HG03039 (cell line): ENCODE data around the gene HTR3E.
"Not testable (repeated sequence)": the region's sequence is repeated elsewhere in the genome, so short reads cannot be mapped to it uniquely, and the experiment has no call there.

ENCODE experiments used
- ATAC-seq: cut with Tn5 transposase; IDR thresholded peaks from one replicate; pipeline ENCODE4 v1.9.1; 2021; ENCODE audit warnings: mild to moderate bottlenecking, moderate library complexity; ENCODE audit not compliant: unreplicated experiment

The HTR3E gene

DNA sequence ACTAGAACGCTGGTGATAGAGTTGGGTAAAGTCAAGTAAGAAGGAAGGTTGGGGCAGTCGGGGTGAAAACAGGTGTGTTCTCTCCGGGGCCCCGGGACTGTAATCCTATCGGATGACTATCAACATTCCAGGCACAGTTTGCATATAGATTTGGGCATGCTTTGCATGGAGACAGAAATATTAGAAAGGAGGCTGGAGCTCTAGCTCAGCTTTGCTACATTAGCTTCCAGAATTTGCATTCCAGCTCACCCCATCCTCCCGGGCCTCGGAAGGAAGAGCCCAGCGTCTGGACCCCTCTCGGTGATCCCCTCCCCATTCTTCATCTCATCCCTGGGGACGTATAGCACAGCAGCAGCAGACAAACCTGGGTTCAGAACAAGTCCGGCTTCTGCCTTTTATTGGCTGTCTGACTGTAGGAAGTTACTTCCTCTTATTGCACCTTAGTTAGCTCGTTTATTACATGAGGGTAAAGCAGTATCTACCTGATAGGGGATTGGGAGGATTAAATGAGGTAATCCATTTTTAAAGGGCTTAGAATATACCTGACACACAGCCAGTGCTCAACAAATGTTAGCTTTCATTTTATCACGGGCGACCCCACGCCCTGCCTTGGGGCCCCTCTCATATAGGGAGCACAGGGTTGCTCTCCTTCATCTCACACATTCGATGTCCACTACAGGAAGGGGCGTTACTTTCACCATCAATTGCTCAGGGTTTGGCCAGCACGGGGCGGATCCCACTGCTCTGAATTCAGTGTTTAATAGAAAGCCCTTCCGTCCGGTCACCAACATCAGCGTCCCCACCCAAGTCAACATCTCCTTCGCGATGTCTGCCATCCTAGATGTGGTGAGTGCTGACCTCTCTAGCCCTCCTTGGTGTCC is 3.2 kb downstream of the HTR3E start:
- no peak for ATAC-seq

DNA sequence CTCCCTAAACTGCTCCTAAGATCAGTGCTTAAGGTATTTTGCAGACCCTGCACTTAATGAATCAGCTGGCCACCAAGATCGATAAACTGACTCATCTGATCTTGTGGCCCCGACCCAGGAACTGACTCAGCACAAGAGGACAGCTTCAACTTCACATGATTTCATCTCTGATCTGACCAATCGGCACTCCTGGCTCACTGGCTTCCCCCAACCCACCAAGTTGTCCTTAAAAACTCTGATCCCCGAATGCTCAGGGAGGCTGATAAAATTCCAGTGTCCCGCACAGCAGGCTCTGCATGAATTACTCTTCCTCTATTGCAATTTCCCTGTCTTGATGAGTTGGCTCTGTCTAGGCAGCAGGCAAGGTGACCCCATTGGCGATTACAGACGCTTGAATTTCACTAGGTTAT is 13.5 kb downstream of the HTR3E start:
- no peak for ATAC-seq

DNA sequence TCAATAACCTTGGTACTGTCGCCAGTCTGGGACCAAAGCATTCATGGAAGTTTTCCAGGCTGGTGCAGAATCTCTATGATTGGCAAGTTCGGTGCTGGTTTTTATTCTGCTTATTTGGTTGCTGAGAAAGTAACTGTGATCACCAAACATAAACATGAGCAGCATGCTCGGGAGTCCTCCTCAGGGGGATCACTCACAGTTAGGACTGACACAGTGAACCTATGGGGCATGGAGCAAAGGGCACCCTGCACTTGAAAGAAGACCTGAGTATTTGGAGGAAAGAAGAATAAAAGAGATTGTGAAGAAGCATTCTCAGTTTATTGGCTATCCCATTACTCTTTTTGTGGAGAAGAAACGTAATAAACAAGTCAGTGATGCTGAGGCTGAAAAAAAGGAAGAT is 19.2 kb downstream of the HTR3E start:
- ATAC-seq = no peak

DNA sequence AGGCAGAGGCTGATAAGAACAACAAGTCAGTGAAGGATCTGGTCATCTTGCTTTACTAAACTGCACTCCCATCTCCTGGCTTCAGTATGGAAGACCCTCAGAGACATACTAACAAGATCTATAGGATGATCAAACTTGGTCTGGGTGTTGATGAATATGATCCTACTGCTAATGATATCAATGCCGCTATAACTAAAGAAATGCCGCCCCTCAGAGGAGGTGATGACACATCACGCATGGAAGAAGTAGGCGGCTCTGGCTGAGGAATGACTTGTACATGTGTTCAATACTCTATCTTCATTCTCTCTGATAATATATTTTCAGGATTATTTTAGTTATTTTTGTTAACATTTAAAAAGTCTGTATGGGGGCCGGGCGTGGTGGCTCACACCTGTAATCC is 20.8 kb downstream of the HTR3E start:
- no peak for ATAC-seq

DNA sequence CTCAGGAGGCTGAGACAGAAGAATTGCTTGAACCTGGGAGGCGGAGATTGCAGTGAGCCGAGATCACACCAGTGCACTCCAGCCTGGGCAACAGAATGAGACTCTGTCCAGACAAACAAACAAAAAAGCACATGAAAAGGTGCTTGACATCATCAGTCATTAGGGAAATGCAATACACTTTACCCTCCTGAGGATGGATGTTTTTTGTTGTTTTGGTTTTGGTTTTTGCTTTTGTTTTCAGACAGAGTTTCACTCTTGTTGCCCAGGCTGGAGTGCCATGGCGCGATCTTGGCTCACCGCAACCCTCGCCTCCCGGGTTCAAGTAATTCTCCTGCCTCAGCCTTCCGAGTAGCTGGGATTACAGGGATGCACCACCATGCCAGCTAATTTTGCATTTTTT is 24.2 kb downstream of the HTR3E start:
- ATAC-seq = not testable (repeated sequence)

DNA sequence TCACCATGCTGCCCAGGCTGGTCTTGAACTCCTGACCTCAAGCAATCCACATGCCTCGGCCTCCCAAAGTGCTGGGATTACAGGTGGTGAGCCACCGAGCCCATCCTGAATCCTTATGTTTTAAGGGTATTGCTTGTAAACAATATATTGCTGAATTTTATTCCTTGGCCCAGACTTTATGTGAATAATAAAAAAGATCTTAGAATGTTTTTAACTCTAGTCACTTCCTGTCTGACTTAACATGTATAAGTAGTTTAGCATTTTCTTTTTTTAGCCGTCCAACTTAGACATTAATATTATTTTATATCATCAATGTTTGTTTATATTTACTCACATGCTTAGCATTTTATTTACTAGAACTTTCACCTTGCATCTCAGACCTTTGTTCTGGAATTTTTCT is 29.1 kb downstream of the HTR3E start:
- no peak for ATAC-seq

DNA sequence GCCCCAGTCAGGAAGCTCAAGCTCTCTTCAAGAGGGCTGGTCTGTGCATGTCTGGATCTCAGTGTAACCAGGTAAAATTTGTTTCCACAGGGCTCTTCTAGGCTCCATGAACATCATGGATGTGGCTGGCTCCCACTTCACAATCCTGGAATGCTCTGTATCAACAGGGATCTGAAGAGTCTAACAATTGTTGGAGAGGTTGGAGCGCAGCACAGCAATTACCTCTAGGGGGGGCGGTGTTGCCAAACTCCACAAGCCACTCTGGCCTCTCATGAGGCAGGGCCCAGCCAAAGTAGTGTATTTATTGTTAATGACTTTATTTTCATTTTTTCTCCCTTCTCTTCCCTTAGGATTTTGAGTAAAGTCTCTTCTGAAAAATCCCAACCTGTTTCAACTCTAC is 32.1 kb downstream of the HTR3E start:
- ATAC-seq = no peak

DNA sequence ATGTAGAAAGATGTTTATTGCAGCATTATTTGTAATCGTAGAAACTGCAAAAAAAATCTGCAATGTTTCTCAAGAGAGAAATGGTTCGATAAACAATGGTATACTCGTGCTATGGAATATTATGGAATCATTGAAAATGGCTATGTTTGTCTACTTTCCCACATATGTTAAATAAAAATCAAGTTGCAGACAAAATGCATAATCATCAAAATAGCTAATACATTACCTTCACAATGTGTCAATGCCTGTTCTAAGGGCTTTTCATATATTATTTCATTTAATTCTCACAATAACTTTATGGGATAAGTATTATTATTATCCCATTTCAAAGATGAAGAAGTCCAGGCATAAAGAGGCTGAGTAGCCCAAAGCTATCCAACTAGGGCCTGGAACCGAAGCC is 36.1 kb downstream of the HTR3E start:
- no peak for ATAC-seq

DNA sequence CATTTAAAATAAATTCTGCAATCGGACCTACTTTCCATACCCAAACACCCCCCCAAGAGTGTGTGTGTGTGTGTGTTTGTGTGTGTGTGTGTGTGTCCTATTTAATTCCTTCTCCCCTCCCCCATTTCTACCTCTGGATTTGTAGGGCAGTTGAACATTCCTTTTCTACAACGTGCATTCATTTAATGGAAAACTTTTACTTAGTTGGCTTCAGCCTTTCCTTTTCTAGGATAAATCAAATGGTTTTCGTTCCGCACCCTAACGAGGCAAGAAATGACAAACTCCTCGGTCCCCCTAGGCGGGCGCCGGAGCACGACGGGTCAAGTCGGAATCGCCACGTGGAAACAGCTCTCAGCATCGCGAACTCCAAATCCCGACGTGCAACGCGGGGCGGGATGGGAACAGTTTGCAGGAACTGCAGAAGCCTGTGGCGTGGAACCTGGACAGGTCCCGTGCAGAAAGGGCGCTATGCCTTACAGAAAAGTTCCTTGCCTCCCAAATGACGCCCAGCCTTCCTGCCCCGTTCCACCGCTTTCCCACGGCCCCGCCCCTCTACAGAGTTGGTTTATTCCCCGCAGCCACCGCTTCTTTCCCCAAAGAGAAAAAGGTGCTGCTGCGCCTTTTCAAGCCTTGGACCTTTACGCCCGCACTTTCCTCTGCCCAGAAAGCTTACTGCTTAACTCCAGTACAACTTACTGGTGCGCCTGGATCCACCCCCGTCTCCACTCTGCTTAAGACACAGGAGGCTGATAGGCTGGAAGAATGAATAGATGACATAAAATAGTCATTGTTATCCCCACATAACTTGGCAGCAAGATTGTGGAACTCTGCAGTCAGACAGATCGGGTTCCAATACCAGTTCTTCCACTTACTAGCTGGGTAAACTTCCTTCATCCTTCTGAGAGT is 37.2 kb downstream of the HTR3E start:
- no peak for ATAC-seq

DNA sequence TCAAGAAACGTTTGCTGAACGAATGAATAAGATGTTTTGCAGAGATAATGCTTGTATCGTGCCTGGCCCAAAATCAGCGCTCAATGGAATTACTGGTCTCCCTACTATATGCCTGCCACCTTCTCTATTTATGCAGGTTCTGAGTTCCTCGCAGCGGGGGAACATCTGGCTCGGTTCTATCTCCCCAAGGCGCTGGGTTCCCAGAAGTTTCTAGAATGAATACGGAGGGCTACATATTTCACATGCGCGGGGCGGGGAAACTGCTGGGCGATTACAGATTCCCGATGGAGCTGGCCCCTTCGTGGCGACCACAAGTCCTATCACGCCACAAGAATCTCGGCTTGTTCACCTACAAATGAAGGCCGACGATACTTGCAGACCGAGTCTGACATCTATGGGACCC is 37.9 kb downstream of the HTR3E start:
- ATAC-seq = peak; percentile 4

DNA sequence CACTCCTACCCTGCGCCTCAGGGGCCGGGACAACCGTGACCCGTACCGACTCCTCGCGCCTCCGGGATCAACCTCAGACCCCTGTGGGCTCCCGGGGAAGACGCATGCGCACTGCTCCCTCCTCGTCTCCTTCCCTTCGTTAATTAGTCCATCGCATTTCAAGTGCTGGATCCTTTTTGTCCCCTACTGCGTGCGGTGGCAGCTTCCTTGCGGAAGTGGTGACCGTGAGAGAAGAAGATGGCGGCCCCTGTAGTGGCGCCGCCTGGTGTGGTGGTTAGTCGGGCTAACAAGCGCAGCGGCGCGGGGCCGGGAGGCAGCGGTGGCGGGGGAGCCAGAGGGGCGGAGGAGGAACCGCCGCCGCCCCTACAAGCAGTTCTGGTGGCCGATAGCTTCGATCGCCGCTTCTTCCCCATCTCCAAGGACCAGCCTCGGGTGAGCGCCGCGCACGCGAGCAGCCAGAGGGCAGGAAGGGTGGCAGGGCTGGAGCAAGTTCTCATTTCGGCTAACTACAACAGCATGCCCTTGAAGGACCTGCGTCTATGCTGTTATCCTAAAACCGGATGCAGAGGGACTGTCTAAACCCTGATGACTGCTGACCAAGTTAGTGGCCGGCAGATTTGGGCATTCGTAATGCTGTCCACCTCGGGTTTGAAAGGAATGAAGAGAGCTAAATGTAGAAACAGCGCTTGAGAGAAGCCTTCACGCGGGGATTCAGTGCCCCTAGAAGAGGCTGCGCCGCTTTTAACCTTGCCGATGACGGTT is 38.5 kb downstream of the HTR3E start, which contains the start of gene EIF2B5:
EIF2B5 (plus strand) TSS at position 210 of the 762 bp plus-strand sequence; CDS start at position 238, 28 bp downstream.
- peak; percentile 83 for ATAC-seq

DNA sequence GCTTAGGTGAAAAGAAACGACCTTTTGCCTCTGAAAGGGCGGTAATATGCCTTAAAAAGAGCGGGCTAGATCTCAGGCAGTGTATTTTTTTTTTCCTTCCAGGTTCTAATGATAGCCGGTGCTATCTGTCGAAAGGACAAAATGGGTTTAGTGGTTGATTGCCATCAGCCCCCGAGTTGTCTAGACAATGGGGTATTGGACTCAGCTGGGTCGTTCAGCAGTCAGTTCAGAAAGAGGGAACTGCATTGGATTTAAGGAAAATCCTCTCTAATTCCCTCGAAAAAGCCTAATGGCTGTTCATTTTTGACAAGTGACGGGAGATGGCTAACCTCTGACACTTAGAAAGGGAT is 39.0 kb downstream of the HTR3E start:
- no peak for ATAC-seq

DNA sequence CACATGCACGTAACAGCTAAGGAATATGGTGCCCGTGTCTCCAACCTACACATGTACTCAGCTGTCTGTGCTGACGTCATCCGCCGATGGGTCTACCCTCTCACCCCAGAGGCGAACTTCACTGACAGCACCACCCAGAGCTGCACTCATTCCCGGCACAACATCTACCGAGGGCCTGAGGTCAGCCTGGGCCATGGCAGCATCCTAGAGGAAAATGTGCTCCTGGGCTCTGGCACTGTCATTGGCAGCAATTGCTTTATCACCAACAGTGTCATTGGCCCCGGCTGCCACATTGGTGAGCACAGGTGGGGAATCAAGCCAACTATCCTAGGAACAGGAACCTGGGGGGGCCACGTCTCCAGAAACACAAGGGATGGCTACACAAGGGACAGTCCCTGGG is 43.6 kb downstream of the HTR3E start:
- no peak for ATAC-seq

DNA sequence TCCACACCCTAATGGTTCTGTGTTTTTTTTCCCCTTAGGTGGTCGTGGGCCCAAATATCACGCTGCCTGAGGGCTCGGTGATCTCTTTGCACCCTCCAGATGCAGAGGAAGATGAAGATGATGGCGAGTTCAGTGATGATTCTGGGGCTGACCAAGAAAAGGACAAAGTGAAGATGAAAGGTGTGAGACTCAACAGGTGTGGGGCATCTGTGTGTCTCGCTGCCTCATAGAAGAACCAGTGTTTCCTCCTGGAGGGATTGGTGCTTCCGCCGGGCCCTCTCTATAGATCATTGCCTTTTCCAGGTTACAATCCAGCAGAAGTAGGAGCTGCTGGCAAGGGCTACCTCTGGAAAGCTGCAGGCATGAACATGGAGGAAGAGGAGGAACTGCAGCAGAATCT is 45.3 kb downstream of the HTR3E start:
- no peak for ATAC-seq

DNA sequence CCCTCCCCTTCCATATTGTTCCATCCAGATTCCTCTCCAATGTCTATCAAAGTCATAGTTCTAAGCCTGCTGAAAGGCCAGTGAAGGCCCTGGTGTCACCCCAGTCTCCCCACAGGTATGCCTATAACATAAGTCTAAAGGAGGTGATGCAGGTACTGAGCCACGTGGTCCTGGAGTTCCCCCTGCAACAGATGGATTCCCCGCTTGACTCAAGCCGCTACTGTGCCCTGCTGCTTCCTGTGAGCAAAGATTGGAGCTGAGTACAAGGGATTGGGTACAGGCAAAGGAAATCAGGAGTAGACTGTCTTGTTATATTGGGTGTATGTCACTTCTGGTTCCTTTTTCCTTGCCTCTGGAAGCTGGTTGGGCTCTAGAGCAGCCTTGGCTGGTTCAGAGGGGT is 46.5 kb downstream of the HTR3E start:
- no peak for ATAC-seq

DNA sequence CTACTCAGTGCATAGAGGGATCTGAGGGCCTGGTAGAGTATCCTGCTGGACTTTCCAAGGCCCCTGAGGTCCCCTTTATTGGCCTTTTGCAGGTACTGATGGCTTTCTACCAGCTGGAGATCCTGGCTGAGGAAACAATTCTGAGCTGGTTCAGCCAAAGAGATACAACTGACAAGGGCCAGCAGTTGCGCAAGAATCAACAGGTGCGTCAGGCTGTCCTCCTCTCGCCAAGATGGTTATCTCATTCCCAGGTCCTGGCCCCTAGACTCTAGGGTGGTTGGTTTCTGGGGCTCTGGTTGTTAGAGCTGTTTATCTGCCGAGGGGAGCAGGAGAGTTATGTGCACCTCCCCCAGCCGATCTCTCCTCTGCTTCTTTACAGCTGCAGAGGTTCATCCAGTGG is 47.6 kb downstream of the HTR3E start:
- no peak for ATAC-seq

DNA sequence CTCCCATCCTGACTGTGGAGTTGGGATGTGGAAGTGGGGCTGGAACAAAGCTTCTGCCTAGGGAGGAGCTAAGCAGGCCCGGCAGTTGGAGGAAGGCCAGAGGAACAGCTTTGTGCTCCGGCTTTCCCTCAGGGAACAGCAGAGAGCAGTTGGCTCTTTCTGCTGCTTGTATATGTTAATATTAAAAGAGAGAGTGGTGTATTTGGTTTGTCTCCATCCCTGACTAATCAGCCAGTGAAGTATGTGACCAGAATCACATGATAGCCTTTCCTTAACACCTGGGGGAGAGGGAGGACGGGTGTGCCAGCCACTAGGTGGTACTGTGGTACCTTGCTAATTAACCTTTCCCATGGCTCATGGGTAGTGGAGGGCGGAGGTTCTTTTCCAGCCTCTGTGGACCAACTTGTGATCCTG is 48.3 kb downstream of the HTR3E start:
- ATAC-seq = no peak

DNA sequence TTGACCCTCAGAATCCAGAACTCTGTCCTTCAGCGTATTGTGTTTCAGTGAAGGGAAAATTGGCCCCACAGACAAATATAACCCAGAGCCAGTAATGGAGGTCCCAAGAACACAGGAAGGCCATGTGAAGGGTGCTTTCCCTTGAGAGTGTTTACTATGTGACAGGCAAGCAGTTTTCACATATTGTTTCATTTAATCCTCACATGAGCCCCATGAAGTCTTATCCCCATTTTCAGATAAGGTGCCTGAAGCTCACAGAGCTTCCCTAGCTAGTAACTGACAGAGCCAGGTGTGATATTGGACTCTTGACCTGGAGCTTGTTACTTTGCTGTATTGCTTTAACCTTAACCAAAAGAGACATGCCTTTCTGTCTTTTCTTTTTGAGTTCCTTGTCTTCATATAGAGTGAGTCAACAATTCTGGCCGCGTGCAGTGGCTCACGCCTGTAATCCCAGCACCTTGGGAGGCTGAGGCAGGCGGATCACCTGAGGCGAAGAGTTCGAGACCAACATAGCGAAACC is 48.9 kb downstream of the HTR3E start:
- ATAC-seq = no peak

DNA sequence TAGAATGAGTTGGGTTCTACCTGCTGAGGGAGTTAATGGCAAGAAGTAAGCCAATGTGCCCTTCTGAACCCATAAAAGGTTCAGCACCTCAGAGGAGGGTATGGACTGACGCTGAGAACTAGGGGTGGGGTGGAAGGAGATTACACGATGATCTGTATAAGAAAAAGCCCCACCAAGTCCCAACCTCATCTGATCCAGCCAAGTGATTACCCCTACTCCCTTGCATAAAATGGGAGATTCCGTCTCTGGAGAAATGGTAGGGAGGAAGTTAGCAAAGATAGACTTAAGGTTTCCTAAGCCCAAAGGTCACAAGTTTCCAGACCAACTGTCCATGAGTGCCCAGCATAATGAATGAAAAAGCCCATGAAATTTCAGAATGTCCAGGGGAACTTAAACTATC is 51.2 kb downstream of the HTR3E start:
- no peak for ATAC-seq

DNA sequence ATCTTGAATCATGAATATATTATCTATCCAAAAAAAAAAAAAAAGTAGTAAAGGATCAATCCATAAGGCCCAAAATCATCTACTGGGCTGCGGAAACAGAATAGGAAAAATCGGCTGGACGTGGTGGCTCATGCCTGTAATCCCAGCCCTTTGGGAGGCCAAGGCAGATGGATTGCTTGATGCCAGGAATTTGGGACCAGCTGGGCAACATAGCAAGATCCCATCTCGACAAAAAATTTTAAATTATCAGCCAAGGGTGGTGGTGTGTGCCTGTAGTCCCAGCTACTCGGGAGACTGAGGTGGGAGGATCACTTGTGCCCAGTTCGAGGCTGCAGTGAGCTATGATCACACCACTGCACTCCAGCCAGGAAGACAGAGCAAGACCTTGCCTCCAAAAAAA is 52.3 kb downstream of the HTR3E start:
- ATAC-seq = no peak

DNA sequence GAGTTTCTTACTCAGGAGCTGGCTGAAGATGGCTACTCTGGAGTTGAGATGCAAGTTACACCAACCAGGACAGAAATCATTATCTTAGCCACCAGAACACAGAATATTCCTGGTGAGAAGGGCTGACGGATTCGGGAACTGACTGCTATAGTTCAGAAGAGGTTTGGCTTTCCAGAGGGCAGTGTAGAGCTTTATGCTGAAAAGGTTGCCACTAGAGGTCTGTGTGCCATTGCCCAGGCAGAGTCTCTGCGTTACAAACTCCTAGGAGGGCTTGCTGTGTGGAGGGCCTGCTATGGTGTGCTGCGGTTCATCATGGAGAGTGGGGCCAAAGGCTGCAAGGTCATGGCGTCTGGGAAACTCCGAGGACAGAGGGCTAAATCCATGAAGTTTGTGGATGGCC is 52.9 kb downstream of the HTR3E start:
- not testable (repeated sequence) for ATAC-seq
